GM20000 (cell line): Measurements from ENCODE around the gene LCP2.

Experiments used
- DNase-seq: peaks from one replicate; pipeline ENCODE4 v3.0.0; 2012; ENCODE audit warnings: low spot score
- TF ChIP-seq, protein P1 (sequence below): IDR thresholded peaks from 2 replicates; pipeline ENCODE4 v1.5.1; 2012; ENCODE audit warnings: mild to moderate bottlenecking, control low read depth; ENCODE audit errors: extremely low read depth, missing control alignments

Gene LCP2

DNA sequence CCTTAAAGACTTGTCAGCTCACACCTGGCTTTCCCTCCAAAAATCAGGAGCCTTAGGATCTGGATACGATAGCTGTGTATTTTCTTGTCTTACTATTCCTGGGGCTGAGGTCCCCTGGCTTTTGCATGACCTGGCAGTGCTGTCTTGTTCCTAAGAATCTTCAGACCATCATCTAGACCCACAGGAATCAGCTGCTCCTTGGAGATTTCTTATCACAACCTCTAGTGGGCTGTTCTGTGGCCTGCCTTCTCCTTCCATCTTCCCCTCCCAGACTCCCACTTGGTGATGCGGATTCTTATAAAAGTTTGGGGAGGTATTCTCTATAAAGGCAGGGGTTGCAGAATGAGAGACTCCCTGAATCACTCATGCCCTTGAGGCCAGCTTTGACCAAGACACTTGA is 21.4 kb downstream of the LCP2 start:
- TF ChIP-seq, protein P1, sequence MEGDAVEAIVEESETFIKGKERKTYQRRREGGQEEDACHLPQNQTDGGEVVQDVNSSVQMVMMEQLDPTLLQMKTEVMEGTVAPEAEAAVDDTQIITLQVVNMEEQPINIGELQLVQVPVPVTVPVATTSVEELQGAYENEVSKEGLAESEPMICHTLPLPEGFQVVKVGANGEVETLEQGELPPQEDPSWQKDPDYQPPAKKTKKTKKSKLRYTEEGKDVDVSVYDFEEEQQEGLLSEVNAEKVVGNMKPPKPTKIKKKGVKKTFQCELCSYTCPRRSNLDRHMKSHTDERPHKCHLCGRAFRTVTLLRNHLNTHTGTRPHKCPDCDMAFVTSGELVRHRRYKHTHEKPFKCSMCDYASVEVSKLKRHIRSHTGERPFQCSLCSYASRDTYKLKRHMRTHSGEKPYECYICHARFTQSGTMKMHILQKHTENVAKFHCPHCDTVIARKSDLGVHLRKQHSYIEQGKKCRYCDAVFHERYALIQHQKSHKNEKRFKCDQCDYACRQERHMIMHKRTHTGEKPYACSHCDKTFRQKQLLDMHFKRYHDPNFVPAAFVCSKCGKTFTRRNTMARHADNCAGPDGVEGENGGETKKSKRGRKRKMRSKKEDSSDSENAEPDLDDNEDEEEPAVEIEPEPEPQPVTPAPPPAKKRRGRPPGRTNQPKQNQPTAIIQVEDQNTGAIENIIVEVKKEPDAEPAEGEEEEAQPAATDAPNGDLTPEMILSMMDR: no peak
- DNase-seq: no peak

DNA sequence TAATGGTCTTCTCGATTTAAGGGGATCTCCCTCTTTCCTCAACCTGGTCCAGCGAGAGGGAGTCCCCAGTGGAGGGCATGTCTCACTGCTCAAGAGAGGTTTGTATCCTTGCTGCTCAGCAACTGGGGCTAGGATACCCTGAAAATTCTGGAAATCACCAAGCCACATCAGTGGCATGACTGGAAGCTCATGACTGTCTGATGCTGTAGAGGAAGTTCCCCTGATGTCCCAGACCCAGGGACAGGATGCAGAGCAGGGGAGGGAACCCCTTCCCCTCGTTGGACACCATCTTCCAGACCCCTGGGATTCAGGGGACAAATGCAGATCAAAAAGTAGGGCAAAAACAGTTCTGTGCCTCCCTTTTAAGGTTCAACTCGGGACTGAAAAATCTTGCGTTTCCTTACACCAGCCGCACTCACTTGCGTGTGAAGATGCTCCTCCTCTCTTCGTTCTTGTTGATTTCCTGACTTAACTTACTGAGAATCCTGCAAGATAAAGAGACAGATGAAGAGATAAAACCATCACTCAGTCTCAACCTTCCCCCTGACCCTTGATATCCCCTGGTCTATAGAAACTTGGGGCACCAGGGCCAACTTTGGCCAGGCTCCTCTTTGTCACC is 22.1 kb downstream of the LCP2 start:
- DNase-seq: no peak
- TF ChIP-seq, protein P1: no peak

DNA sequence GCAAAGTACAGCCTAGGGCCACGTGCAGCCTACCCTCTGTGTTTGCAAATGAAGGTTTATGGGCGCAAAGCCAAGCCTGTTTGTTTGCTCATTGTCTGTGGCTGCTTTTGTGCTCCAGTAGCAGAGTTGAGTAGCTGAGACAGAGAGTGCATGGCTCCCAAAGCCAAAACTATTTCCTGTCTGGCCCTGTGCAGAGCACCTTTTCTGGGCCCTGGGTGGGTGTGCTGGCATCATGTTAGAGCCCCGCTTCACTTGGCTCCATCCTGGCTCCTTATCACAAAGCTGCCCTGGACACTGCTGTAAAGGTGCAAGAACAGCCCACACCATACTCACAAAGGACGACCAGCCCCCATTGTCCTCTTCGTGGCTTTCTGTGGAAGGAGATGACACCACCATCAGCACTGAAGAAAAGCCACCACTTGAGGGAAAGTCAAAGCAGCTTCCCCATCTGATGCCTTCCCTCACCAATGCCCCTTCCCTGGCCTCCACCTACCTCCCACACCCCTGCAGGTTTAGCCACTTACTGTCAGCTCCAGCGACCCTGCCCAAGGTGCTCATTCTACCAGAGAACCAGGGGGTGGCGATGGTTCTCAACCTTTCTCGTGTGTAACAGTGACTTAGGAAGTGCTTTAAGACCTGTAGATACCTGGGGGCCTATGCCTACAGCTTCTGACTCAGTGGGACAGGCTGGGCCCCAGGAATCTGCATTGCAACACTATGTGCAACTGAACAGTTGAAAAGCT is 23.4 kb downstream of the LCP2 start:
- TF ChIP-seq, protein P1: no peak
- no peak for DNase-seq

DNA sequence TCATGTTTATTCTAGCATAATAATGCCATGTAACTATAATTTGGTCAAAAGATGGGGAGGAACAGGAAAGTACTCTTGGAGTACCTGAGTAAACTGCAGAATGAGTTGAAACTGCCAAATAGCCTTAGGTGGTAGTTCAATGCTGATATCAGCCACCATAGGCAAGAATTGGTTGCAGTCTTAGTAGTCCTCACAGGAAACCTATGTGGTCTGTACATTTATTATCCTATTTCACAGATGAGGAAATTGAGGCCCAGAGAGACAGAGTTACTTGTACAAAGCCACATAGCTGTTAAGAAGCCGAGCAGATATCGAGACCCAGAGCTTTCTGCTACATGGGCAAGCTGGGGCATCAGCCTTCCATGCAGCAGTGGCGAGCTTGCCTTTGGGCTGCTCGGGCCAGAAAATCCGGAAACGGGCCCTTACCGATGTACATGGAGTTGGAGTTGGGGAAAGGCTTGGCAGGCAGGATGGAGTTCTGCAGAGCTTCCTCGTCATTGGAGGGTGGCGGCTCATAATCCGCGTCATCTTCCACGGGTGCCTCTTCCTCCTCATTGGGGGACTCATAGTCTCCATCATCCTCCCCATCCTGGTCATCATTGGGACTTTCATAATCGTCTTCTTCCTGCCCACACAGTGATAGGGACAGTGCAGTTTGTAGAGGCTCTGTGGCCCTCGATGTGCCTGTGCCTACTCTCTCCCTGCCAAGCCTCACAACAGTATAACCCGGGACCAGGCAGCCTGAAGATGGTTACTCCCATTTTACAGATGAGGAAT is 27.1 kb downstream of the LCP2 start:
- TF ChIP-seq, protein P1: no peak
- no peak for DNase-seq

DNA sequence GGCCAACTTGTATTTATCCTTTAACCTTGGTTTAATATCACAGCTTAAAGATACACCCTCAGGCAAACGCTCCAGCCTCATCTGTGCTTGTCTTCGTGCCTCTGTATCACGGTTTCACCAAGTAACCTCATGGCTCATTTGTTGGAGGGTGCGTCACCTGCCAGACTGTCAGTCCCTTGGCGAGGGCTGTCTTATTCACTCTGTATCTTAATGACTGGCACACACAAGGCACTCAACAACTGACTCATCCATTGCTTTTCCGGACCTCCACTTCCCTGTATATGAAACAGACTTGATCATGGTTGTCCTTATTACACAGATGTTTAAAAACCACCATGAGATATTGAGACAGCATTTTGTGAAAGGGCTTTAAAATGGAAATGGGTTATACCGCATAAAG is 28.0 kb downstream of the LCP2 start:
- TF ChIP-seq, protein P1: no peak
- DNase-seq: no peak

DNA sequence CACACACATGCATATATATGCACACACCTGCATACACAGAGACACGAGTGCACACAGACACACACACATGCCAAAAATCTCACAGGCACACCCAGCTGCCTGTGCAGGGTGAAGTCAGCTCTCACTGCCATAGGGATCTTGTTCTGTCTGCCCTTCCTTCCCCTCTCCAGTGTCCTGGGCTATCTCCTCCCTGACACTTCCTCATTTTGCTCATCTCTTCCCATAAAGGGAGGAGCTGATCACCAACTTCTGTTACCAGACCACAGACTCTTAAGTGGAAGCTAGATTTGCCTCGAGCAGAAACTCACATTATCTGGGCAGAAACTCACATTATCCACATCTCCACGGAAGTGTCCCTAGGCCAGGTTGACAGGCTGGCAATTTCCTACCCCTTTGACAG is 28.7 kb downstream of the LCP2 start:
- DNase-seq: no peak
- TF ChIP-seq, protein P1: no peak

DNA sequence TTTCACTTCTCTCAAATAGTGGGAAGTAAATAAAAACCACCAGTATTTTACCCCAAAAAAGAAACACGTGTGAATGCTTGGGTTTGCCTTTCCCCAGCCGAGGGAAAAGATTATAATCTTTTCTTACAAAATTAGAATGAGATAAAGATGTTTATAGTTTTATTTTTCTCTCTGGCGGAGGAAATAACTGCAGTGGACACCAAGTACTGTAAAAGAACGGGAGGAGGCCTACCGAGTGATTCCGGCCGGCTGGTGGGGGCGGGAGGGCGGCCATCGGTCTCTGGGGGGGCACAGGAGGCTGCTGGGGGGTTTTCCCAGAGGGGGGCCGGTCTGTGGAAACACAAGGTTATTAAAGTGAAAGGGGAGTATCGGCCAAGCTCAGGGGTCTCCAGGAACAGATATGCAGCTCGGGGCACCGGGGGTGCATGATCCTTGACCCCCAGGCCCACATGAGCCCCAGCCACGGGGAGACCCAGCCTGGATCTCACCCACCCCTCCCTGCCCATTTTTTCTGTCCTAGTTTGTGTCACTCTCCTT is 29.4 kb downstream of the LCP2 start:
- DNase-seq: no peak
- TF ChIP-seq, protein P1: no peak
